Measurements from ENCODE around the gene RGS1. TPM values are rescaled to one million over a fixed set of nuclear protein-coding genes. Genes with fewer than 3 reads are reported as not detected.
A peak's percentile ranks its signal among the peaks of the same experiment; 100 is the strongest.
"Not testable (repeated sequence)": the region's sequence is repeated elsewhere in the genome, so short reads cannot be mapped to it uniquely, and the experiment has no call there.

The RGS1 gene, protein sequence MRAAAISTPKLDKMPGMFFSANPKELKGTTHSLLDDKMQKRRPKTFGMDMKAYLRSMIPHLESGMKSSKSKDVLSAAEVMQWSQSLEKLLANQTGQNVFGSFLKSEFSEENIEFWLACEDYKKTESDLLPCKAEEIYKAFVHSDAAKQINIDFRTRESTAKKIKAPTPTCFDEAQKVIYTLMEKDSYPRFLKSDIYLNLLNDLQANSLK
- total RNA-seq = 51.2 TPM
- polyA plus RNA-seq = 96.8 TPM

DNA sequence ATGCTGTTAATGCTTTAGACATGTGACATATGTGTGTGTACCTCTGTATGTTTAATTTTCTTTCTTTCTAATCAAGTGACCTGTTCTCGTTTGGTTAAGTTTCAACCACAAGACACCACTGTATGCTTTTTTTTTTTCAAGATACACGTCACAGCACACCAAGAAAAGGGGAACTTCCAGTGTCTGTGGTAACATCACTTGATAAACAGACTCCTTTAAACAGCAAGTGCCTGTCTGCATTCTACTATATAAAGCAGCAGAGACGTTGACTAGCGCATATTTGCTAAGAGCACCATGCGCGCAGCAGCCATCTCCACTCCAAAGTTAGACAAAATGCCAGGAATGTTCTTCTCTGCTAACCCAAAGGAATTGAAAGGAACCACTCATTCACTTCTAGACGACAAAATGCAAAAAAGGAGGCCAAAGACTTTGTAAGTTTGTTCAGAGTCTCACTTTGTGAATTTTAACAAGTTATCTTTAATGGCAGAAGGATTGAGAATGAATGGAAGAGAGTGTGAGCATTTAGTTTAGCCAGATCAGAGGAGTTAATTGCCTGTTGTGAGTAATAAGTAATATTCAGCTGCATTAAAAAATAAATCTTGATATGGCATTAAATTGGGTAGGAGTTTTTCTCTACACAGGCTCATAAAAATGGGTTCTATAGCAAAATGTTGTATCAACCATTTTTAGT lies at the start of gene RGS1:
Gene RGS1, plus strand, starts transcription at position 275 of the 691 bp plus-strand sequence. Its CDS starts 20 bp downstream, at position 295.
- H3K4me1 ChIP-seq (ENCODE audit: insufficient read depth) = no peaks in the 10 kb centered on the region
- WGBS = 66% methylated on average over 7 of the region's 7 CpGs
- DNase-seq (ENCODE audit: extremely low spot score) = no peak
- no peak within 1 kb of the TSS for H3K27ac ChIP-seq (ENCODE audit: low read depth)
- H3K4me3 ChIP-seq (ENCODE audit: low read depth, low read length) = no peak within 1 kb of the TSS
- H3K36me3 ChIP-seq (ENCODE audit: insufficient read depth) = no peaks in the 10 kb centered on the region

DNA sequence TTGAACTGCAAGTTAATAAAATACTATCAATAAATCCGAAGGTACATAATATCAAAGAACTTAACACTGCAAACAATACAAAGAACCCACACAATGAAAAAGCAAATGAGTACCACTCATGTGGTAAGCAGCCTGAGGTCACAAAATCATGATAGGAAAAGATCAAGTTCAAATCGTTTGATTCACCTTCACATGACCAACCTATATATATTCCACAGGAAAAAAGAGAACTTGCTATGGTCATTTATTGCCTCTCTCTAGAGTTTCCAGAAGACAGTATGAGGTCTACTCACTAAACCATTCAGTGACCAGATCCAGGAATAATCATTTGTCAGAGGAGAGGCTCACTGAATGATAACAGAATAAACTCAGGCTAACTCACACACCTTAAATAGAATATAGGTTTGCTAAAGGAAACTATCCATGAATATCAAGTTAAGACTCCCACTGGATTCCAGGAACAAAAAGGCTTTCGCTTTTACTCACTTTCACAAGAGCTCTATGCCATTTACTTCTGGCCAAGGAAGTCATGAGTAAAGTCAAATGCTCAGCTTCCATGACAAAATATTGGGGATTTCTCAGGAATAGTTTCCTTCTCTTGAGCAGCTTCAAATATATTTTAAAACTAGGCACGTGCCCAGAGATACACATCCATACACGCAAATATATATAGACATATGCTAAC lies 48.3 kb upstream of the RGS1 start:
- Histone ChIP-seq H3K4me3 (ENCODE audit: low read depth, low read length) (no peak overlapping the region), H3K27ac (ENCODE audit: low read depth) (no peak overlapping the region), H3K36me3 (ENCODE audit: insufficient read depth) (no peaks in the 10 kb centered on the region), H3K4me1 (ENCODE audit: insufficient read depth) (no peaks in the 10 kb centered on the region)
- DNase-seq (ENCODE audit: extremely low spot score) = no peak
- WGBS = 93% methylated on average over 5 of the region's 5 CpGs

DNA sequence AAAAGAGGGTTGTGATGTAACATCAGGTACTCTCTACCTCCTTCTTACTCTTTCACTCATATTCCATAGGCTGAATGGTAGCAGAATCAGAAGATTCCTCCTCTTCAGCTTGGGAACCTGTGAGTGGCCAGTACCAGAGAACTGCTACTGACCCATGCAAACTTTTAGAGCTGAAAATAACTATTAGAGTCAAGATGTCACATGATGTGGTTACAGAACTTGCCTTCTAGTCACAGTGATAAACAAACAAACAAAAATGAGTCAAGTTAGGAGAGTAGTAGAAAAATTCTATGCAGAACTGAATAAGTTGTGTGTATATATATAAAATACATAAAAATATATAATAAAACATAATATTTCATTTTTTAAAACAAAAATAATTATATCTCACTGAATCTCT lies 47.6 kb upstream of the RGS1 start:
- DNase-seq (ENCODE audit: extremely low spot score) = no peak
- no peak overlapping the region for H3K27ac ChIP-seq (ENCODE audit: low read depth)
- H3K4me3 ChIP-seq (ENCODE audit: low read depth, low read length) = no peak overlapping the region
- H3K36me3 ChIP-seq (ENCODE audit: insufficient read depth) = no peaks in the 10 kb centered on the region
- H3K4me1 ChIP-seq (ENCODE audit: insufficient read depth) = no peaks in the 10 kb centered on the region

DNA sequence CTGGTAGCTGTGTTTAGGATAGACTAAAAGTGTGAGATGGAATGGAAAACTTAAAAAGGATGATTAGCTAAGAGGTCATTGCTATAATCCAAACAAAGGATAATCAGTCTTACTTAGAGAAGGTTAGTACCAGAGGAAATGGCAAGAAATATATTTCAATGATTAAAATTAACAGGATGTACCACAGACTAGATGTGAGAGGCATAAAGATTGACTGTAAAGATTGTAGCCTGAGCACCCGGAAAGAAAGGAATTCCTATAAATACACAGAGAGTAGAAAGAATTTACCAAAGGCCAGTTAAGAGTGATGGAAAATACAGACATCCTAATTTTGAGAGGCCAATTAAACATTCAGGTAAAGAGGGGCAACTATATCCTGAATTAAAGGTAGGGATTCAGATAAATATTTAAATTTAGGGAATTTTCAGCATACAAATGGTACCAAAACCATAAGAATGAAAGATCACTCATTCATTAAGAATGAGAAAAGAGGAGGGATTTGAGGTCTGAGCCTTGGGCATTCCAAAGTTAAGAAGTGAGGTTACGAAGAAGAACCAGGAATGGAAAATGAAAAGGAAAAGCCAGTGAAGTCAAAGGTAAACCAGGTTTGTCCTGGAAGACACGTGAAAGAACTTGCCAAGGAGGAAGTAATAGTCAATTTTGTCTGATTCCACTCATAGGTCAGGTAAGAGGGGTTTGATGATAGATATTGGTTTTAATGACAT lies 46.4 kb upstream of the RGS1 start:
- no peak overlapping the region for H3K27ac ChIP-seq (ENCODE audit: low read depth)

DNA sequence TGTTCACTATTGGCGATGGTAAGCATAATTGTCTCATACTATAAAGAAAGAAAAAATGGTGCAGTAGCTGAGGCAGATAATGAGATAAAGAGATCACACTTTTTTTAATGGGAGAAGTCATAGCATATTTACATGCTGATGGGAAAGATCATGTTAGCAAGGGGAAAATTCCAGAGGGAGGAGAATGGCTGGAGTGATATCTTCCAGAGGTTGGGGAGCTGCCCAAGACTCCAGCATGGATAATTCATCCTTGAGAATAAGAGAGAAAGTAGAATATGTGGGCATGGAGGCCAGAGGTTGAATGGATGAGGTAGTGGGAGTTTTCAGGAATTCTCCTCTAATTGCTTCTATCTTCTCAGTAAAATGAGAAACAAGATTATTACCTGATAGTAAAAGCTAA lies 45.8 kb upstream of the RGS1 start:
- H3K4me1 ChIP-seq (ENCODE audit: insufficient read depth) = no peaks in the 10 kb centered on the region
- DNase-seq (ENCODE audit: extremely low spot score) = no peak
- H3K36me3 ChIP-seq (ENCODE audit: insufficient read depth) = no peaks in the 10 kb centered on the region
- H3K4me3 ChIP-seq (ENCODE audit: low read depth, low read length) = no peak overlapping the region
- peak overlapping the region; percentile 38 for H3K27ac ChIP-seq (ENCODE audit: low read depth)
- 84% methylated on average over 1 of the region's 1 CpG for WGBS

More for the DNA sequence above, 46.4 kb upstream of the RGS1 start:
- no peak for DNase-seq (ENCODE audit: extremely low spot score)
- Histone ChIP-seq H3K4me1 (ENCODE audit: insufficient read depth) (no peaks in the 10 kb centered on the region), H3K4me3 (ENCODE audit: low read depth, low read length) (no peak overlapping the region), H3K36me3 (ENCODE audit: insufficient read depth) (no peaks in the 10 kb centered on the region)
- WGBS = 74% methylated on average over 3 of the region's 3 CpGs

DNA sequence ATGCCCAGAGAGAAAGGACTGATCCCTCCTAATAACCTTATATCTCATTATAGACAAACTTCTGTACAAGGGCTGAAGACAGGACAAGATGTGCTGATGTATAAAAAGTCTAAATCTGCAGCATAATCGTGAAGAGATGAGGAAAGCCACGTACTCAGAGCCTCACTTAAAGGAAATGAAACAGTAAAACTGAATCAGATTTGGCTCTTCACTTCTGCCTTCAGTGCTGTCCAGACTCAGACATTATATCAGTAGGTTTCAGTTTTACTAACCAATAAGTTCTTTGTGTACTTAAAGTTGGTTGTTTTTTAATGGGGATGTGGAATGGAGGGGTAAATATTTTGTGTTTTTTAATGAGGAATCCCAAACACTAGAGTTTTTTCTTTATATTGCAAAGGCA lies 45.3 kb upstream of the RGS1 start:
- peak; percentile 42 for DNase-seq (ENCODE audit: extremely low spot score)
- peak overlapping the region; percentile 38 for H3K27ac ChIP-seq (ENCODE audit: low read depth)
- H3K4me1 ChIP-seq (ENCODE audit: insufficient read depth) = no peaks in the 10 kb centered on the region
- no peaks in the 10 kb centered on the region for H3K36me3 ChIP-seq (ENCODE audit: insufficient read depth)
- H3K4me3 ChIP-seq (ENCODE audit: low read depth, low read length) = no peak overlapping the region
- 4% methylated on average over 2 of the region's 2 CpGs for WGBS

DNA sequence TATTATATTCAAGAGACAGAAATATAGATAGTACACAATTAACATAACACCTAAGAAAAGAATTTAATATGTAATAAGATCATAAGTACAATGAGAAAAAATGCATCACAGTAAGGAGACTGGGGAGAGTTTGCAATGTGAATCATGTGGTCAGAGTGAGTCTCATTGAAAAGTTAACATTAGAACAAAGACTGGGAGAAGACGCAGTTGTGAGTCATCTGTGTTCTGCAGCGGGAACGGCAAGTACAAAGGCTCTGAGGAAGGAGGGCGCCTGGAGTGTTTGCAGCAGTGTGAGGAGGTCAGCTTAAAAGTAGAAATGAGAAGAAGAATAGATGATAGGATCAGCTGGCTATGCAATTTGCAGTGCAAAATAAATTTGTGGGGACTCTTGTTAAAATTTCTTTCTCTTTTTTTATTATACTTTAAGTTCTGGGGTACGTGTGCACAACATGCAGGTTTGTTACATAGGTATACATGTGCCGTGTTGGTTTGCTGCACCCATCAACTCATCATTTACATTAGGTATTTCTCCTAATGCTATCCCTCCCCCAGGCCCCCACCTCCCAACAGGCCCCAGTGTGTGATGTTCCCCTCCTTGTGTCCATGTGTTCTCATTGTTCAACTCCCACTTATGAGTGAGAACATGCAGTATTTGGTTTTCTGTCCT lies 44.4 kb upstream of the RGS1 start:
- 58% methylated on average over 6 of the region's 6 CpGs for WGBS
- H3K36me3 ChIP-seq (ENCODE audit: insufficient read depth); H3K4me3 ChIP-seq (ENCODE audit: low read depth, low read length); H3K4me1 ChIP-seq (ENCODE audit: insufficient read depth); H3K27ac ChIP-seq (ENCODE audit: low read depth): not testable (repeated sequence)
- DNase-seq (ENCODE audit: extremely low spot score) = peak; percentile 49

DNA sequence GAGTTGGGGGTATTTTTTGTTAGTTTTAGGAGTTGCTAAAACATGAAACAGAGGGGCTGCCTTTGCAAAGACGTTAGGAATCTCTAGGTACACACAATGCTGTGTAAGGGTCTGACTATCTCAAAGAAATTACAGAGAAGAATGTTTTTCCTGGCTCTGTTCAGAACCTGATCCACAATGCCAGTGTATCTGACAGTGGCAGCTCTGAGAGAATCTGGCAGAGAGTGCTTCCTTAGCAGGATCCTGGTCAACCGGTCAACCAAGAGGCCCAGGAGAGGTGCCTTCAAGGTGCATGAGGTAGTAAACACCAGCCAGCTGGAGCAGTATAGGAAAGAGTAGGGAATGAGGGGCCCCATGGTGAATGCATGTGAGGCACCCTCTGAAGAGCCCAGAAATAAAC lies 40.9 kb upstream of the RGS1 start:
- 17% methylated on average over 2 of the region's 2 CpGs for WGBS
- no peak for DNase-seq (ENCODE audit: extremely low spot score)
- no peak overlapping the region for H3K4me3 ChIP-seq (ENCODE audit: low read depth, low read length)
- no peaks in the 10 kb centered on the region for H3K36me3 ChIP-seq (ENCODE audit: insufficient read depth)
- H3K4me1 ChIP-seq (ENCODE audit: insufficient read depth) = no peaks in the 10 kb centered on the region
- no peak overlapping the region for H3K27ac ChIP-seq (ENCODE audit: low read depth)

DNA sequence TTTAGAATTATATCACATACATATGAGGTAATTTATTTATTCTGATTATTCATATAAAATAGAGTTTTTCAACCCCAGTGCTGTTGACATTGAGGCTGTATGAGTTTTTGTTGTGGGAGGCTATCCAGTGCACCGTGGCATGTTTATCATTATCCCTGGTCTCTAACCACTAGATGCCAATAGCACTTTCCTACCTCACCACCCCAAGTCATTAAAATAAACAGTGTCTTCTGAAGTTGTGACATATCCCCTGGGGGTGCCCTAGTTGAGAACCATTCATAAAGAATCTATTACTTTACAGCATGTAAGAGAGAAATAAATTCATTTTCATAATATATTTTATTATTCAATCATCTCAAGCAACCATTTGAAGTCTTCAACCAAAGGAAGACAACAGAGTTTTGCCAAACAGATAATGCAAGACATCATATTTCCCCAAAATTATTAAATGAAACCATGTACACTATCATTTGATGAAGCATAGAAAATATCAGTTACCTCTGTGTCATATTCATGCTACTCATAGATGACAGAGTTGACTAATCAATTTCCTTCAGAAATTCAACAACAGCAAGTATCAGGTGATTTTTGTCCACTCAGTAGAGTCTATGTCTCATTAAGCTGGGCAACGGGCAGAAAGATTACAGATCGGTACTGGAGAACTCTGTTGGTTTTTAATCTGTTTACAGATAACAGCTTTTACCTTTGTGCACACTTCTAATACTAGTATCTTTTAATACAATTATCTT lies 39.5 kb upstream of the RGS1 start:
- Histone ChIP-seq H3K4me1 (ENCODE audit: insufficient read depth) (no peaks in the 10 kb centered on the region), H3K4me3 (ENCODE audit: low read depth, low read length) (no peak overlapping the region), H3K27ac (ENCODE audit: low read depth) (no peak overlapping the region), H3K36me3 (ENCODE audit: insufficient read depth) (no peaks in the 10 kb centered on the region)
- DNase-seq (ENCODE audit: extremely low spot score) = no peak
- WGBS = 76% methylated on average over 3 of the region's 3 CpGs

DNA sequence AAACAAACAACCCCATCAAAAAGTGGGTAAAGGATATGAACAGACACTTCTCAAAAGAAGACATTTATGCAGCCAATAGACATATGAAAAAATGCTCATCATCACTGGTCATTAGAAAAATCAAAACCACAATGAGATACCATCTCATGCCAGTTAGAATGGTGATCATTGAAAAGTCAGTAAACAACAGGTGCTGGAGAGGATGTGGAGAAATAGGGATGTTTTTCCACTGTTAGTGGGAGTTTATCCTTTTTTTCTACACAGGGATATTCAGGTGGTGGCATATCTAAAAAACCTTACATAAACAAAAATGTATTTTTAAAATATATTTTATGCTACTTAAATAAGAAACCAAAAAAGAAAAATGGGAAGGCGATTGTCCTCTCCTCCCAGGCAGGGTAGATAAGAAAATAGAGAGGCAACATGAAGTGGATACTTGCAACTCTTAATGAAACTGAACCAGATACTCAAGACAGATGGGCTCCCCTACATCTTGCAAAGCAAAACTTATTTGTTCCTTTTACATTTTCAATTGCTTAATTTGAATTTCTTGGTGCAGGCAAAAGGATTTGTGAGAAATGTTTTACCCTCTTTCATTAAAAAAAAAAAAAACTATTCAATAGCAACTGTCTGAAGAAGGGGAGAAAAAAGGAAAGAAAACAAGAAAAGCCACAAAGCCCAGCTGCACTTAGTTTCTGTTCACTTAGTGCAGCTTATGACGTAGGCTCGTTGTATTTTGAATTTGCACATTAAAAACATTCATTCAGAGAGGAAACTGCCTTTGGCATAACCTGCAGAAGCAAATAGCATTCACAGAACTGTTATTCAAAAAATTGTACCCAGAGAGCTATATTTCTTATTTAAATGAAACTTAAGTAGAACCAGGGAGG lies 36.9 kb upstream of the RGS1 start:
- H3K36me3 ChIP-seq (ENCODE audit: insufficient read depth) = no peaks in the 10 kb centered on the region
- no peak overlapping the region for H3K4me3 ChIP-seq (ENCODE audit: low read depth, low read length)
- H3K4me1 ChIP-seq (ENCODE audit: insufficient read depth) = no peaks in the 10 kb centered on the region
- 33% methylated on average over 3 of the region's 3 CpGs for WGBS
- no peak for DNase-seq (ENCODE audit: extremely low spot score)
- no peak overlapping the region for H3K27ac ChIP-seq (ENCODE audit: low read depth)

DNA sequence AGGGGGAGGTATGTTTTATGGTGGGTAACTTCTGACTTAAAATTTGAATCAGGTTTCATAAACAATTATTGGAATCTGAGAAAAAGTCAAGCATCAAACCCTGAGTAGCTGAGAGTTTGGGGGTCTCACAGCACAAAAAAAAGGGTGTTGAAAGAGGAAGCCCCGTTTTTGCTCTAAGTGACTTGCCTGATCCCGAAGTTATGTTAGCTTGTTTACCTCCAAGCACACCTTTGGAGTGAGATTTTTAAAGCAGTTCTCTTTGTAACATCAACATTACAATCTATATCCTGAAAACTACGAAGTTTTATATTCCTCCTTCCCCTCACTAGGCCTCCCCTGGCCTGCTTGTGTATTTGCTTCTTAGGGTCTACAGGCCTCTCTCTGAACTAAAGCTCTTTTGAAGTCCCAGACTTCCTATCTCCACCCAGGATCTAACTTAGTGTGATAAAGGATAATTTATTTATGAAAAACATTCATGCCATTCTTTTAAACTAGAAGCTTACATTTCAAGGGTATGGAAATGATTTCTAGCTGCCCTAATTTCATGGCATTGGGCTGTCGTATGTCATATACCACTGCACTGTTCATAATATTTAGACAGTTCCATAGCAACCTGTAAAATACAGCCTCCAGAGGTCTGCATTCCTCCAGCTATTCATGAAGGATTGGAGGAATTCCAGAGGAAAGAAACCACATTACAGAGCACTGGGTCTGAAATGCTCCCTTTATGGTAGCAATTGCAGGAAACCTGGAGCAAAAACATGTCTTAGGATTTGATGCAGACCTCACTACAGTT lies 36.1 kb upstream of the RGS1 start:
- Histone ChIP-seq H3K4me1 (ENCODE audit: insufficient read depth) (no peaks in the 10 kb centered on the region), H3K36me3 (ENCODE audit: insufficient read depth) (no peaks in the 10 kb centered on the region), H3K4me3 (ENCODE audit: low read depth, low read length) (no peak overlapping the region), H3K27ac (ENCODE audit: low read depth) (peak overlapping the region; percentile 32)
- 12% methylated on average over 4 of the region's 4 CpGs for WGBS
- peak; percentile 84 for DNase-seq (ENCODE audit: extremely low spot score)

Measured in urinary bladder (tissue), 4 donors.